A549 (cell line): ENCODE results near the gene MYO15B.

Experiments used
- BHLHE40 ChIP-seq: IDR thresholded peaks from 2 replicates; pipeline ENCODE4 v1.6.1; 2012; ENCODE audit warnings: low read depth, low read length, inconsistent platforms
- CHD2 ChIP-seq: fragments of 150-350 bp; IDR thresholded peaks from 2 replicates; pipeline ENCODE4 v1.6.1; 2014; ENCODE audit warnings: low read length; ENCODE audit not compliant: partially characterized antibody
- CTCF ChIP-seq: fragments of >200 bp; sonication (Bioruptor Twin); formaldehyde crosslinking; IDR thresholded peaks from 3 replicates; pipeline ENCODE4 v1.5.1; 2016
- ELK1 ChIP-seq: fragments of 150-350 bp; IDR thresholded peaks from 2 replicates; pipeline ENCODE4 v1.6.1; 2014; ENCODE audit warnings: low read depth, mild to moderate bottlenecking, low read length
- POLR2A ChIP-seq: IDR thresholded peaks from 2 replicates; pipeline ENCODE4 v1.6.1; 2012; ENCODE audit warnings: mild to moderate bottlenecking, low read length
- RFX5 ChIP-seq: fragments of 450-650 bp; IDR thresholded peaks from 2 replicates; pipeline ENCODE4 v1.7.1; 2014; ENCODE audit warnings: antibody characterized with exemption, mild to moderate bottlenecking, moderate library complexity

- TF ChIP-seq CTCF (no peak), BHLHE40 (no peak), ELK1 (no peak), CHD2 (no peak), POLR2A (no peak), RFX5 (no peak)
These were observed 43.4 kb upstream of the MYO15B start for GRCh38 chr17:75544250-75544649.
